ENCODE data around the gene ITGA6.

- TF ChIP-seq ARNTL (CRISPR knock-in tag; IDR thresholded peaks at IDR 0.05; ENCODE audit: borderline replicate concordance, low read depth) = no peak
- no peak for TF ChIP-seq ISL1 (CRISPR knock-in tag; IDR thresholded peaks at IDR 0.05)
- TF ChIP-seq ZFP30 (CRISPR knock-in tag; IDR thresholded peaks at IDR 0.05) = no peak
- no peak for TF ChIP-seq ZFP3 (CRISPR knock-in tag; IDR thresholded peaks at IDR 0.05)
- TF ChIP-seq ESRRG (CRISPR knock-in tag; IDR thresholded peaks at IDR 0.05) = no peak
- TF ChIP-seq, protein P1, sequence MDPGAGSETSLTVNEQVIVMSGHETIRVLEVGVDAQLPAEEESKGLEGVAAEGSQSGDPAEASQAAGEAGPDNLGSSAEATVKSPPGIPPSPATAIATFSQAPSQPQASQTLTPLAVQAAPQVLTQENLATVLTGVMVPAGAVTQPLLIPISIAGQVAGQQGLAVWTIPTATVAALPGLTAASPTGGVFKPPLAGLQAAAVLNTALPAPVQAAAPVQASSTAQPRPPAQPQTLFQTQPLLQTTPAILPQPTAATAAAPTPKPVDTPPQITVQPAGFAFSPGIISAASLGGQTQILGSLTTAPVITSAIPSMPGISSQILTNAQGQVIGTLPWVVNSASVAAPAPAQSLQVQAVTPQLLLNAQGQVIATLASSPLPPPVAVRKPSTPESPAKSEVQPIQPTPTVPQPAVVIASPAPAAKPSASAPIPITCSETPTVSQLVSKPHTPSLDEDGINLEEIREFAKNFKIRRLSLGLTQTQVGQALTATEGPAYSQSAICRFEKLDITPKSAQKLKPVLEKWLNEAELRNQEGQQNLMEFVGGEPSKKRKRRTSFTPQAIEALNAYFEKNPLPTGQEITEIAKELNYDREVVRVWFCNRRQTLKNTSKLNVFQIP (CRISPR knock-in tag; IDR thresholded peaks at IDR 0.05; ENCODE audit: borderline replicate concordance, low read depth) = no peak
- TF ChIP-seq SNAI2 (CRISPR knock-in tag; IDR thresholded peaks at IDR 0.05) = no peak
- TF ChIP-seq CSDC2 (CRISPR knock-in tag; IDR thresholded peaks at IDR 0.05) = no peak
- TF ChIP-seq ZC3H10 (CRISPR knock-in tag; IDR thresholded peaks at IDR 0.05) = no peak
- no peak for TF ChIP-seq ZNF70 (CRISPR knock-in tag; IDR thresholded peaks at IDR 0.05)
- TF ChIP-seq GLIS3 (CRISPR knock-in tag; IDR thresholded peaks at IDR 0.05) = no peak
- no peak for TF ChIP-seq CSRNP3 (CRISPR knock-in tag; IDR thresholded peaks at IDR 0.05)
- no peak for TF ChIP-seq TCF4 (CRISPR knock-in tag; IDR thresholded peaks at IDR 0.05; ENCODE audit: borderline replicate concordance)
- TF ChIP-seq PATZ1 (CRISPR knock-in tag; IDR thresholded peaks at IDR 0.05; ENCODE audit: borderline replicate concordance) = no peak
Measured at GRCh38 chr2:172510548-172510947, 83.2 kb downstream of the ITGA6 start.
